GM23338 (cell line): ENCODE data around the gene KCNQ5. TPM values are rescaled to one million over a fixed set of nuclear protein-coding genes. Genes with fewer than 3 reads are reported as not detected.

Experiments
- ATAC-seq: fragments of 200-7000 bp; cut with Tn5 transposase; 3 replicates; pipeline ENCODE4 v1.9.1; 2020
- DNase-seq: peaks from one replicate; pipeline ENCODE4 v3.0.0-alpha.2; 2015; ENCODE audit warnings: low spot score
- H2AFZ ChIP-seq: fragments of 200-600 bp; sonication (generic); 2 replicates; pipeline ENCODE4 v1.8.0; 2016; ENCODE audit warnings: antibody characterized with exemption, mild to moderate bottlenecking, moderate library complexity
- H3F3A ChIP-seq: fragments of 200-600 bp; sonication (generic); replicated peaks from 2 replicates; pipeline ENCODE4 v1.8.0; 2017; ENCODE audit warnings: antibody characterized with exemption, mixed run types, low read depth
- H3K27ac ChIP-seq: fragments of 200-600 bp; sonication (generic); 2 replicates; pipeline ENCODE4 v1.6.1; 2016; ENCODE audit warnings: low read depth
- H3K27me3 ChIP-seq: fragments of 200-600 bp; sonication (generic); 2 replicates; pipeline ENCODE4 v1.8.0; 2016; ENCODE audit warnings: mild to moderate bottlenecking, mixed run types, moderate library complexity; ENCODE audit not compliant: insufficient read depth
- H3K36me3 ChIP-seq: fragments of 200-600 bp; sonication (generic); 2 replicates; pipeline ENCODE4 v1.8.0; 2016; ENCODE audit warnings: mild to moderate bottlenecking; ENCODE audit not compliant: insufficient read depth
- H3K4me1 ChIP-seq: fragments of 200-600 bp; sonication (generic); 2 replicates; pipeline ENCODE4 v1.8.0; 2016; ENCODE audit warnings: mild to moderate bottlenecking, moderate library complexity; ENCODE audit not compliant: insufficient read depth
- H3K4me2 ChIP-seq: fragments of 200-600 bp; sonication (generic); 2 replicates; pipeline ENCODE4 v1.7.1; 2017; ENCODE audit warnings: mixed run types
- H3K4me3 ChIP-seq: fragments of 200-600 bp; sonication (generic); 2 replicates; pipeline ENCODE4 v1.6.1; 2016; ENCODE audit warnings: mixed run types
- H3K79me2 ChIP-seq: fragments of 200-600 bp; sonication (generic); replicated peaks from 2 replicates; pipeline ENCODE4 v1.8.0; 2017; ENCODE audit warnings: mild to moderate bottlenecking; ENCODE audit not compliant: insufficient read depth
- H3K9me2 ChIP-seq: fragments of 200-600 bp; sonication (generic); 2 replicates; pipeline ENCODE4 v1.8.0; 2017; ENCODE audit not compliant: insufficient read depth
- H4K20me1 ChIP-seq: fragments of 200-600 bp; sonication (generic); replicated peaks from 2 replicates; pipeline ENCODE4 v1.8.0; 2017; ENCODE audit warnings: mild to moderate bottlenecking; ENCODE audit not compliant: insufficient read depth
- H3K27ac Mint-ChIP-seq: 2 replicates; pipeline ENCODE4 v1.8.0; 2020; ENCODE audit warnings: inconsistent platforms, mild to moderate bottlenecking, moderate library complexity, mixed read lengths
- H3K27me3 Mint-ChIP-seq: 3 replicates; pipeline ENCODE4 v1.8.0; 2022; ENCODE audit warnings: low read depth, mild to moderate bottlenecking, moderate library complexity, mixed read lengths, inconsistent platforms; ENCODE audit not compliant: insufficient read depth, poor library complexity
- H3K36me3 Mint-ChIP-seq: 3 replicates; pipeline ENCODE4 v1.8.0; 2021; ENCODE audit warnings: low read depth, mild to moderate bottlenecking, inconsistent platforms, moderate library complexity, mixed read lengths
- H3K4me1 Mint-ChIP-seq: 3 replicates; pipeline ENCODE4 v1.8.0; 2020; ENCODE audit warnings: mild to moderate bottlenecking, inconsistent platforms, mixed read lengths
- H3K4me3 Mint-ChIP-seq: 3 replicates; pipeline ENCODE4 v1.8.0; 2021; ENCODE audit warnings: moderate library complexity, mild to moderate bottlenecking, inconsistent platforms, mixed read lengths
- H3K9me3 Mint-ChIP-seq: 3 replicates; pipeline ENCODE4 v1.8.0; 2020; ENCODE audit warnings: moderate library complexity, mild to moderate bottlenecking, inconsistent platforms, mixed read lengths
- CREB1 ChIP-seq: fragments of 250-450 bp; sonication (Bioruptor Pico); IDR thresholded peaks from 2 replicates; pipeline ENCODE4 v1.5.0; 2020; ENCODE audit warnings: low read depth, mild to moderate bottlenecking, moderate library complexity
- ETS1 ChIP-seq: IDR thresholded peaks from 2 replicates; pipeline ENCODE4 v1.6.1; 2016; ENCODE audit warnings: antibody characterized with exemption
- EZH2phosphoT487 ChIP-seq: fragments of 200-600 bp; sonication (generic); IDR thresholded peaks from one replicate; pipeline ENCODE4 v1.8.1; 2018; ENCODE audit warnings: antibody characterized with exemption; ENCODE audit not compliant: unreplicated experiment
- NANOG ChIP-seq: IDR thresholded peaks from 2 replicates; pipeline ENCODE4 v1.6.1; 2016; ENCODE audit warnings: antibody characterized with exemption, borderline replicate concordance
- POLR2AphosphoS5 ChIP-seq: IDR thresholded peaks from 2 replicates; pipeline ENCODE4 v1.6.1; 2016; ENCODE audit warnings: antibody characterized with exemption, low read depth
- REST ChIP-seq: IDR thresholded peaks from one replicate; pipeline ENCODE4 v1.6.1; 2018; ENCODE audit warnings: antibody characterized with exemption; ENCODE audit not compliant: unreplicated experiment
- STAT1 ChIP-seq: IDR thresholded peaks from one replicate; pipeline ENCODE4 v1.6.1; 2016; ENCODE audit warnings: antibody characterized with exemption; ENCODE audit not compliant: unreplicated experiment
- ZNF114 ChIP-seq: fragments of 250-450 bp; sonication (Bioruptor Pico); IDR thresholded peaks from 2 replicates; pipeline ENCODE4 v1.5.0; 2020; ENCODE audit warnings: mild to moderate bottlenecking, moderate library complexity
- ZNF331 ChIP-seq: fragments of 250-450 bp; sonication (Bioruptor Pico); IDR thresholded peaks from 2 replicates; pipeline ENCODE4 v1.5.0; 2020; ENCODE audit warnings: low read depth, mild to moderate bottlenecking, moderate library complexity
- polyA plus RNA-seq: library from polyadenylated mRNA; unstranded; fragments of >200 nt; fragmentation: Nextera tagmentation; extraction: Ambion mirVana; gene quantifications from 2 replicates; pipeline ENCODE4 v1.2.1, GENCODE V29; 2016
- total RNA-seq: library from RNA; depleted of rRNA; stranded (reverse); fragments of >200 nt; shearing (Covaris generic); gene quantifications from 2 replicates; pipeline ENCODE4 v1.2.3, GENCODE V29; 2014
- TF ChIP-seq, protein P1 (sequence below): fragments of 250-450 bp; sonication (Bioruptor Pico); IDR thresholded peaks from 2 replicates; pipeline ENCODE4 v1.5.0; 2020; ENCODE audit warnings: mild to moderate bottlenecking, moderate library complexity
- TF ChIP-seq, protein P2 (sequence below), 2 experiments: fragments of 200-600 bp in 1 of 2; sonication (generic) in 1 of 2; conservative IDR thresholded peaks; 2 replicates each; pipeline versions ENCODE4 v1.5.1 to v1.6.1; 2016 to 2017; ENCODE audit warnings: antibody characterized with exemption in 2 of 2, low read depth in 2 of 2, mild to moderate bottlenecking in 2 of 2, moderate library complexity in 1 of 2

The KCNQ5 gene
- total and polyA plus RNA-seq, 2 experiments from 2014 or later, result 0.68 to 0.87 TPM

DNA sequence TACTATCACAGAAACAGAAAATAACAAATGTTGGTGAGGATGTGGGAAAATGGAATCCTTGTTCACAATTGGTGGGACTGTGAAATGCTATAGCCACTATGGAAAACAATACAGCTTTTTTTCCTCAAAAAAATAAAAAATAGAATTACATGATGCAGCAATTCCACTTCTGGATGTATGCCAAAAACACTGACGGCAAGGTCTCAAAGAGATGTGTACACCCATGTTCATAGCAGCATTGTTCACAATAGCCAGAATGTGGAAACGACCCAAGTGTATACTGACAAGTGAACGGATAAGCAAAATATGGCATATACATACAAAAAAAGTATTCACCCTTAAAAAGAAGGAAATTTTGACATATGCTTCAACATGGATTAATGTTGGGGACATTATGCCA lies 390.1 kb downstream of the KCNQ5 start:
- Histone ChIP-seq H3K36me3 (no peaks in the 10 kb centered on the region), H3K4me1 (no peaks in the 10 kb centered on the region), H3K27ac (no peak overlapping the region), H3F3A (no peaks in the 10 kb centered on the region), H3K4me3 (no peak overlapping the region), H3K27me3 (no peaks in the 10 kb centered on the region), H4K20me1 (no peaks in the 10 kb centered on the region), H3K9me2 (no peaks in the 10 kb centered on the region), H2AFZ (no peak overlapping the region), H3K79me2 (no peaks in the 10 kb centered on the region), H3K4me2 (no peak overlapping the region)
- DNase-seq (no peak), ATAC-seq (no peak)
- Mint-ChIP-seq H3K4me1 (no peaks in the 10 kb centered on the region), H3K27ac (no peak overlapping the region), H3K27me3 (no peaks in the 10 kb centered on the region), H3K4me3 (no peak overlapping the region), H3K36me3 (no peaks in the 10 kb centered on the region), H3K9me3 (no peaks in the 10 kb centered on the region)
- TF ChIP-seq ETS1 (no peak), REST (no peak), ZNF114 (no peak), ZNF331 (CRISPR knock-in tag) (no peak), EZH2phosphoT487 (no peak), POLR2AphosphoS5 (no peak), CREB1 (CRISPR knock-in tag) (no peak), NANOG (no peak), STAT1 (no peak)
- TF ChIP-seq, protein P1, sequence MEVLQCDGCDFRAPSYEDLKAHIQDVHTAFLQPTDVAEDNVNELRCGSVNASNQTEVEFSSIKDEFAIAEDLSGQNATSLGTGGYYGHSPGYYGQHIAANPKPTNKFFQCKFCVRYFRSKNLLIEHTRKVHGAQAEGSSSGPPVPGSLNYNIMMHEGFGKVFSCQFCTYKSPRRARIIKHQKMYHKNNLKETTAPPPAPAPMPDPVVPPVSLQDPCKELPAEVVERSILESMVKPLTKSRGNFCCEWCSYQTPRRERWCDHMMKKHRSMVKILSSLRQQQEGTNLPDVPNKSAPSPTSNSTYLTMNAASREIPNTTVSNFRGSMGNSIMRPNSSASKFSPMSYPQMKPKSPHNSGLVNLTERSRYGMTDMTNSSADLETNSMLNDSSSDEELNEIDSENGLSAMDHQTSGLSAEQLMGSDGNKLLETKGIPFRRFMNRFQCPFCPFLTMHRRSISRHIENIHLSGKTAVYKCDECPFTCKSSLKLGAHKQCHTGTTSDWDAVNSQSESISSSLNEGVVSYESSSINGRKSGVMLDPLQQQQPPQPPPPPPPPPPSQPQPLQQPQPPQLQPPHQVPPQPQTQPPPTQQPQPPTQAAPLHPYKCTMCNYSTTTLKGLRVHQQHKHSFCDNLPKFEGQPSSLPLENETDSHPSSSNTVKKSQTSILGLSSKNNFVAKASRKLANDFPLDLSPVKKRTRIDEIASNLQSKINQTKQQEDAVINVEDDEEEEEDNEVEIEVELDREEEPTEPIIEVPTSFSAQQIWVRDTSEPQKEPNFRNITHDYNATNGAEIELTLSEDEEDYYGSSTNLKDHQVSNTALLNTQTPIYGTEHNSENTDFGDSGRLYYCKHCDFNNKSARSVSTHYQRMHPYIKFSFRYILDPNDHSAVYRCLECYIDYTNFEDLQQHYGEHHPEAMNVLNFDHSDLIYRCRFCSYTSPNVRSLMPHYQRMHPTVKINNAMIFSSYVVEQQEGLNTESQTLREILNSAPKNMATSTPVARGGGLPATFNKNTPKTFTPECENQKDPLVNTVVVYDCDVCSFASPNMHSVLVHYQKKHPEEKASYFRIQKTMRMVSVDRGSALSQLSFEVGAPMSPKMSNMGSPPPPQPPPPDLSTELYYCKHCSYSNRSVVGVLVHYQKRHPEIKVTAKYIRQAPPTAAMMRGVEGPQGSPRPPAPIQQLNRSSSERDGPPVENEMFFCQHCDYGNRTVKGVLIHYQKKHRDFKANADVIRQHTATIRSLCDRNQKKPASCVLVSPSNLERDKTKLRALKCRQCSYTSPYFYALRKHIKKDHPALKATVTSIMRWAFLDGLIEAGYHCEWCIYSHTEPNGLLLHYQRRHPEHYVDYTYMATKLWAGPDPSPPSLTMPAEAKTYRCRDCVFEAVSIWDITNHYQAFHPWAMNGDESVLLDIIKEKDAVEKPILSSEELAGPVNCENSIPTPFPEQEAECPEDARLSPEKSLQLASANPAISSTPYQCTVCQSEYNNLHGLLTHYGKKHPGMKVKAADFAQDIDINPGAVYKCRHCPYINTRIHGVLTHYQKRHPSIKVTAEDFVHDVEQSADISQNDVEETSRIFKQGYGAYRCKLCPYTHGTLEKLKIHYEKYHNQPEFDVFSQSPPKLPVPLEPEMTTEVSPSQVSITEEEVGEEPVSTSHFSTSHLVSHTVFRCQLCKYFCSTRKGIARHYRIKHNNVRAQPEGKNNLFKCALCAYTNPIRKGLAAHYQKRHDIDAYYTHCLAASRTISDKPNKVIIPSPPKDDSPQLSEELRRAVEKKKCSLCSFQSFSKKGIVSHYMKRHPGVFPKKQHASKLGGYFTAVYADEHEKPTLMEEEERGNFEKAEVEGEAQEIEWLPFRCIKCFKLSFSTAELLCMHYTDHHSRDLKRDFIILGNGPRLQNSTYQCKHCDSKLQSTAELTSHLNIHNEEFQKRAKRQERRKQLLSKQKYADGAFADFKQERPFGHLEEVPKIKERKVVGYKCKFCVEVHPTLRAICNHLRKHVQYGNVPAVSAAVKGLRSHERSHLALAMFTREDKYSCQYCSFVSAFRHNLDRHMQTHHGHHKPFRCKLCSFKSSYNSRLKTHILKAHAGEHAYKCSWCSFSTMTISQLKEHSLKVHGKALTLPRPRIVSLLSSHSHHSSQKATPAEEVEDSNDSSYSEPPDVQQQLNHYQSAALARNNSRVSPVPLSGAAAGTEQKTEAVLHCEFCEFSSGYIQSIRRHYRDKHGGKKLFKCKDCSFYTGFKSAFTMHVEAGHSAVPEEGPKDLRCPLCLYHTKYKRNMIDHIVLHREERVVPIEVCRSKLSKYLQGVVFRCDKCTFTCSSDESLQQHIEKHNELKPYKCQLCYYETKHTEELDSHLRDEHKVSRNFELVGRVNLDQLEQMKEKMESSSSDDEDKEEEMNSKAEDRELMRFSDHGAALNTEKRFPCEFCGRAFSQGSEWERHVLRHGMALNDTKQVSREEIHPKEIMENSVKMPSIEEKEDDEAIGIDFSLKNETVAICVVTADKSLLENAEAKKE, result no peak
- TF ChIP-seq, protein P2, sequence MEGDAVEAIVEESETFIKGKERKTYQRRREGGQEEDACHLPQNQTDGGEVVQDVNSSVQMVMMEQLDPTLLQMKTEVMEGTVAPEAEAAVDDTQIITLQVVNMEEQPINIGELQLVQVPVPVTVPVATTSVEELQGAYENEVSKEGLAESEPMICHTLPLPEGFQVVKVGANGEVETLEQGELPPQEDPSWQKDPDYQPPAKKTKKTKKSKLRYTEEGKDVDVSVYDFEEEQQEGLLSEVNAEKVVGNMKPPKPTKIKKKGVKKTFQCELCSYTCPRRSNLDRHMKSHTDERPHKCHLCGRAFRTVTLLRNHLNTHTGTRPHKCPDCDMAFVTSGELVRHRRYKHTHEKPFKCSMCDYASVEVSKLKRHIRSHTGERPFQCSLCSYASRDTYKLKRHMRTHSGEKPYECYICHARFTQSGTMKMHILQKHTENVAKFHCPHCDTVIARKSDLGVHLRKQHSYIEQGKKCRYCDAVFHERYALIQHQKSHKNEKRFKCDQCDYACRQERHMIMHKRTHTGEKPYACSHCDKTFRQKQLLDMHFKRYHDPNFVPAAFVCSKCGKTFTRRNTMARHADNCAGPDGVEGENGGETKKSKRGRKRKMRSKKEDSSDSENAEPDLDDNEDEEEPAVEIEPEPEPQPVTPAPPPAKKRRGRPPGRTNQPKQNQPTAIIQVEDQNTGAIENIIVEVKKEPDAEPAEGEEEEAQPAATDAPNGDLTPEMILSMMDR (conservative IDR thresholded peaks at IDR 0.05; ENCODE audit: low read depth in 2 of 2), result no peak
